GM21619 (cell line): Measurements from ENCODE around the gene SULT1A2.
"Not testable (repeated sequence)": the region's sequence is repeated elsewhere in the genome, so short reads cannot be mapped to it uniquely, and the experiment has no call there.

Experiments used
- ATAC-seq: cut with Tn5 transposase; IDR thresholded peaks from one replicate; pipeline ENCODE4 v1.9.1; 2021; ENCODE audit not compliant: unreplicated experiment

SULT1A2 gene

DNA sequence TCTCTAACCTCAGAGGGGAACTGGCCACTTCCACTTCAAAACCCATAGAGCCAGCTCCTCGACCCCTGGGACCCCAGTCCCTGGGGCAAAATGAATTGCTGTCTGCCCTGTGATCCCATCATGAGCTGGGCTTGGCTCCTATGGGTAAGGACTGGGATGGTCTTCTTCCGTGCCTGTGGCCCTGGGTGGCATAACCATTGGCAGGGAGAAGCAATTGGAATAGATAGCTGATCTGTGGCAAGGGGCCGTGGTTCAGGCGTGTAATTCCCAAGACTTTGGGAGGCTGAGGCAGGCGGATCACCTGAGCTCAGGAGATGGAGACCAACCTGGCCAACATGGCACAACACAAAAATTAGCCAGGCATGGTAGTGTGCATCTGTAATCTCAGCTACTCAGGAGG is 4.3 kb downstream of the SULT1A2 start:
- ATAC-seq = no peak

DNA sequence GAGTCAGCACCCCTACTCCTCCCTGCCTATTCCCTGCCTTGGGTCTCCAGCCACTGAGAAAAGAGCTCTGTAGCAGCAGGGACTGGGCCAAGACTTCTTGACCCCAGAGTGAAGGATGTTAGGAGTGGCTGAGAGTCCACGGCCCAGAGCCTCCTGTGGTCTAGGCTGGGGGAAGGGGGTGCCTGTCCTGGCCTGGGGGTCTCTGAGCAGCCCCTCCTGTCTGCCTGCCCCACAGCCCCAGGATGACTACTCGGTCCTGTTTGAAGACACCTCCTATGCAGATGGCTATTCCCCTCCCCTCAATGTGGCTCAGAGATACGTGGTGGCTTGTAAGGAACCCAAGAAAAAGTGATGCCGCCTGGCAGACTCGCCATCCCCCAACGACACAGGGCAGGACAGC is 5.5 kb downstream of the SULT1A2 start:
- ATAC-seq = no peak

DNA sequence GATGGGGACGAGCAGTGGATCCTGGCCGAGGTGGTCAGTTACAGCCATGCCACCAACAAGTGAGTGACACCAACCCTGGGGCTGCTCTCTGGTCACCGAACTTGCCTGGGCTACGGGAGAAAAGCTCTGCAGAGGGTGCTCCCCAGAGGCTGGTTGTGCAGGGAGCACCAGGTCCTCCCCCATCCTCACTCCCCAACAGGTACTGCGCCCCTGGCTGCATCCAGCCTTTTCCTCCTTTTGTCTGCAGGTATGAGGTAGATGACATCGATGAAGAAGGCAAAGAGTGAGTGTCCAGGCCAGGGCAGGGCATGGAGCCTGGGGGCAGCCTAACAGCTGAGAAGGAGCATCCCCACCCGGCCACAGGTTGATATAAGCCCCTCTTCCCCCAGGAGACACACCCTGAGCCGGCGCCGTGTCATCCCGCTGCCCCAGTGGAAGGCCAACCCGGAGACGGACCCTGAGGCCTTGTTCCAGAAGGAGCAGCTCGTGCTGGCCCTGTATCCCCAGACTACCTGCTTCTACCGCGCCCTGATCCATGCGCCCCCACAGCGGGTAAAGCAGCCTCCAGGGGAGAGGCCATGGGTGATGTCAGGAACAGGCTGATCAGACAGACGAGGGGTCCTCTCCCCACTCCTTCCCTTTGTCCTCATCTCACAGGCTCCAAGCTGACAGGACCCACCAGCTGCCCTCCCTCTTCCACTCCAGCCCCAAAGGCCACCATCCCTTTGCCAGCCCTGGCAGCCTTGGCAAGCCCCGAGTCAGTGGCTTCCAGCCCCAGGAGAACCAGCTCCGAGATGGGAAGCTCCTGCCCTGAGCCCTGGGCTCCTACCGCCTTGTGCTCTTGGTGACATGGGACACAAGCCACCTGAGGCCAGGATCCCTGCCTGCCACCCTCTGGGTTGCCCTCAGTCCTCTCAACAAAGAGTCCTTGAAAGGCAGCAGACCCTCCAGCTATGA is 6.2 kb downstream of the SULT1A2 start:
- ATAC-seq = no peak

DNA sequence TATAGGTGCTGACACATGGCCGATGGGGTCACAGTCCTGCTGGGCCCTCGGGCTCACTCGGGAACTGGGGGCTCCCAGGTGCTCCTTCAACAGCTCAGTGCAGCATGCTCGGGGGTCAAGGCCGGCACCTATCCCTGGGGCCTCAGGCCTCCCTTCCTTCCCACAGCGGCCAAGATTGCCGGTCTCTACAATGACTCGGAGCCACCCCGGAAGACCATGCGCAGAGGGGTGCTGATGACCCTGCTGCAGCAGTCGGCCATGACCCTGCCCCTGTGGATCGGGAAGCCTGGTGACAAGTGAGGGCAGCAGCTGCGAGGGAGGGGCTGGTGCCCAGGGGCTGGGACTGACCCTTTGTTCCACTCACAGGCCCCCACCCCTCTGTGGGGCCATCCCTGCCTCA is 6.9 kb downstream of the SULT1A2 start:
- ATAC-seq = no peak

DNA sequence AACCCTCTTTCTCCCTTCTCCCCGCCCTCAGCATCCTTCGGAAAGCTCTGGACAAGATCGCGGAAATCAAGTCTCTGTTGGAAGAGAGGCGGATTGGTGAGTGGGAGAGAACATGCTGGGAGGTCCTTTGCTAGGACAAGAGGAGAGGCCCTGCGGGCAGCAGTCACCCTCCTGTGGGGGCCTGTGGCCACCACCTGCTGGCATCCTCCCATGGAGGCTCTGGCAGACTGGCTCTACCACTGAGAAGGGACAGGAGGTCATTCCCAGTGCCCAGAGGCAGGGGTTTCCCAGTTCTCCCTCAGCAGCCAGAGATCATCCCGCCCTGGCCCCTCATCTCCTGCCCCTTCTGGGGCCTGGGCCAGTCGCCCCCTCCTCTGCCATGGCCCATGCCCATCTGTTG is 7.8 kb downstream of the SULT1A2 start:
- ATAC-seq = no peak

DNA sequence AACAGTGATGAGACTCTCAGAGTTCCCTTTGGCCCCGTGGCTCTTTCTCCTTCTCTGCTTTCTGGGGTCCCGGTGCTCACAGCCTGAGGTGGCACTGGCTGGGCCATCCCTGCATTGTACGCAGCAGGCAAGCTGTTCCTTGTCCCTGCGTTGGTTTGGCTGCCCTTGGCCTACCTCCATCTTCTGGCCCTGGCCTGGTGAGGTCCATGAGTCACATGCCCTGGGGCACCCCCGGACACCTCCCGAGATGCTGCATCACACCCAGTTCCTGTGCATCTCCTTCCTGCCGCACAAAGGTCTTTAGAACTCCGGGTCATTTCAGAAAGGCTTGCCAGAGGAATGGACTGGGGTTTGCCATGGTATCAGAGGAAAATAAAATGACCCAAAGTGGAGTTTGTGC is 9.5 kb downstream of the SULT1A2 start:
- no peak for ATAC-seq

DNA sequence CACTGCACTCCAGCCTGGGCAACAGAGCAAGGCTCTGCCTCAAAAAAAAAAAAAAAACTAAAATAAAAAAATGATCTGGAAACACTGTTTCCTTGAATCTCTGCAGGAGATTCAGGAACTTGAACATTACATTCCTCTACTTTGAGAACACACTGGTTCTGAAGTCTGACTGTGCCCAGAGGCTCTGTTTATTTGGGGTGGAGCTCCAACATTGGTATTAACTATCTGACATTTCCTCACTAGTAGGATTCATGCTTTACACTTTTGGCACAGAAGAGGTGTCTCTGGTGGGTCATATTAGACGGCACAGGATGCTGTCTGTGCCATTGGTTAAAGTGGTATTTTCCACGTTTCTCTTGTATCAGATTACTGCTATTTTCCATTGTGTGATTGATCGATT is 10.4 kb downstream of the SULT1A2 start:
- no peak for ATAC-seq

DNA sequence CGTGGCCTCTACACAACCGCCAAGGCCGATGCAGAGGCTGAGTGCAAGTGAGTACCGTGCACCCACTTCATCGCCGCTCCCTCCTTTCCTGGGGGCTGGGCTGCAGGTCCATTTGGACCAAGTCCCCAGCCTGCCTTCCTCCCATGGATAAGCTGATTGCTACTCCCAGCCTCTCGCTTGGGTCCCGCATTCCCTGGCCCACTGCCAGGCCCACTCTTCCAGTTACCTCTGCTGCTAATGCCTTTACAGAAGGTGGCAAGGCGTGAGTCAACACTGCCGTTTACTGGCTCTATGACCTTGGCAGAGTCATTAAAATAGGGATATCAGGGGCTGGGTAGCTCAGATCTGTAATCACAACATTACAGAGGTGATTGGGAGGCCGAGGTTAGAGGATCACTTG is 11.2 kb downstream of the SULT1A2 start:
- no peak for ATAC-seq

DNA sequence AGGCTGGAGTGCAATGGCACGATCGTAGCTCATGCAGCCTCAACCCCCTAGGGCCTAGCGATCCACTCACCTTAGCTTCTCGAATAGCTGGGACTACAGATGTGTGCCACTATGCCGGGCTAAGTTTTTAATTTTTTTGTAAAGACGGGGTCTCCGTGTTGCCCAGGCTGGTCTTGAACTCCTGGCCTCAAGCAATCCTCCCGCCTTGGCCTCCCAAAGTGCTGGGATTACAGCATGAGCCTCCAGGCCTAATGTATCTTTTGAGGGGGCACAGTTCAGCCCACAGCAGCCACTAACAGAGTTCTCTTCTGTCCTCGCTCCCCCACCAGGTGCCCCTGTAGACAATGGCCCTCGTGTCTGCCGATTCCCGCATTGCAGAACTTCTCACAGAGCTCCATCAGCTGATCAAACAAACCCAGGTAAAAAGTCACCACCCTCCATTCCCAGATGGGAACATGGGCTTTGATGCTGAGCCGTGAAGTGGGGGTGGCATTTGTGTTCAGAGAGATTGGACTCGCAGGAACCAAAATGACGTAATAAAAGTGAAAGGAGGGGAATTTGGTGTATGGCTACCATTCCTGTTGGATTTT is 16.0 kb downstream of the SULT1A2 start:
- no peak for ATAC-seq

DNA sequence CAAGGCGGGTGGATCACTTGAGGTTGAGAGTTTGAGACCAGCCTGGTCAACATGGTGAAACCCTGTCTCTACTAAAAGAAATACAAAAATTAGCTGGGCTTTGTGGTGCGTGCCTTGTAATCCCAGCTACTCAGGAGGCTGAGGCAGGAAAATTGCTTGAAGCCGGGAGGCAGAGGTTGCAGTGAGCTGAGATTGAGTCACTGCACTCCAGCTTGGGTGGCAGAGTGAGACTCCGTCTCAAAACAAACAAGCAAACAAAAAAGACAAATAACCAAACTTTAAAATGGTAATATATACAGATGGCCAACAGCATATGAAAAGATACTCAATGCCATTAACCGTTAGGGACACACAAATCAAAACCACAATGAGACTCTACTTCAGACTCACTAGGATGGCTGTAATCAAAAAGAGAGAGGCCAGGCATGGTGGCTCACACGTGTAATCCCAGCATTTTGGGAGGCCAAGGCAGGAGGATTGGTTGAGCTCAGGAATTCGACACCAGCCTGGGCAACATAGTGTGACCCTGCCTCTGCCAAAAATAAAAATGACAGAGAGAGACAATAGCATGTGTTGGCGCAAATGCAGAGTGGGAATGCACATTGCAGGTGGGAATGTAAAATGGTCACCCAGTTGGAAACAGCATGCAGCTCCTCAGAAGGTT is 21.3 kb downstream of the SULT1A2 start:
- no peak for ATAC-seq

DNA sequence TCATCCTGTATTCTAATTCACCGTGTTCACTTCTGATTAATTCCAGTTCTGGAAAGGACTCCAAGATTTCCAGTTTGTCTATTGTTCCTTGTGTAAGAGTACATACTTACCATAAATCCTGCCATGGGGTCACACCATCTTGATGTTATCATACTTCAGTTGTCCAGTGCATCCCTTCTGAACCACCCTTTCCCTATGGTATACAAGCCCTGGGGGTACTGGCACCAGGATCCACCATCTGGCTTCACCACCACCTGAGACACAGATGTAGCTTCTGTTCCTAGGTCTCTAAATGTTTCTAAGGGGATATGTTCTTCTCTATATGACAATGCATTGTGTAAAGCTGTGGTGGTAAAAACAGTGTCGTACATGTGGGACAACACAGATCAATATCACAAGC is 21.9 kb downstream of the SULT1A2 start:
- no peak for ATAC-seq

DNA sequence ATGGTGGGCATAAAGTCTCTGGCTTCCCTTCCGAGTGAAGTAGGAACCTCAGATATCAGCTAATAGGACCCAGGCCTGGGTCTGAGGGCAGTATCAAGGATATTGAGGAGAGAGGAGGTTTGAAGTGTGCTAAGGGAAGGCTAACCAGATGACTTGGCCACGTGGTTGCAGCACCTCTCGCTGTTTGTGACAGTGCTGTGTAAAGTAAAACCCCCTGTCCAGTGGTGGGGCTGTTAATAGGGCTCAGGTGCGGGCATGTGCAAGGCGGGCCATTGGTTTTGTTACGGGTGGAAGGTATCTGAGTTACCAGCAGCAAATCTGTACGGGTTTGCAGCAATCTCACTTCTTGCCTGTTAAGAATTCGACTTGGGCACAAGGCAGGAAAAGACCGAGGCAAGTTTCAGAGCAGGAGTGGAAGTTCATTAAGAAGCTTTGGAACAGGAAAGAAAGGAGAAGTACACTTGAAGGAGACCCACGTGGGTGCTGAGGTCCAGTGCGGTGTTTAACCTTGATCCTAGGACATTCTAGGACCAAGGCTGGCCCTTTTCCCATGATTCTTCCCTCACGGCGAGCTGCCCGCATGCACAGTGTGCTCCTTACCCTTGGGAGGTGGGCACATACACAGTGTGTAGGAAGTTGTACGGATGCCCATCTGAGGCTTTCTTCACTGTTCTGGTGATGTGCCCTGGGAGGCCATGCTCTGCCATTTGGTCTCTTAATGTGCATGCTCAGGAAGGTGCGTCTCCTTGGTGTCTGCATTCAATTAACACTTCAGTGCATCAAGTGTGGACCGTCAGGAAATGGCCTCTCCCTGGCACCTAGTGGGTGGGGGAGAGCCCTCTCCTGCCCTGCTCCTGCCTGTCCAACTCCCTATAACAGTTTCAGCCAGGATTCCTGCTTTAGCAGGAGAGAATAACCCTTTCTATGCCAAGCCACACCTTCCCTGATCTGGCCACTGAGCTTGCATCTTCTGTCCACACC is 22.8 kb downstream of the SULT1A2 start:
- no peak for ATAC-seq

DNA sequence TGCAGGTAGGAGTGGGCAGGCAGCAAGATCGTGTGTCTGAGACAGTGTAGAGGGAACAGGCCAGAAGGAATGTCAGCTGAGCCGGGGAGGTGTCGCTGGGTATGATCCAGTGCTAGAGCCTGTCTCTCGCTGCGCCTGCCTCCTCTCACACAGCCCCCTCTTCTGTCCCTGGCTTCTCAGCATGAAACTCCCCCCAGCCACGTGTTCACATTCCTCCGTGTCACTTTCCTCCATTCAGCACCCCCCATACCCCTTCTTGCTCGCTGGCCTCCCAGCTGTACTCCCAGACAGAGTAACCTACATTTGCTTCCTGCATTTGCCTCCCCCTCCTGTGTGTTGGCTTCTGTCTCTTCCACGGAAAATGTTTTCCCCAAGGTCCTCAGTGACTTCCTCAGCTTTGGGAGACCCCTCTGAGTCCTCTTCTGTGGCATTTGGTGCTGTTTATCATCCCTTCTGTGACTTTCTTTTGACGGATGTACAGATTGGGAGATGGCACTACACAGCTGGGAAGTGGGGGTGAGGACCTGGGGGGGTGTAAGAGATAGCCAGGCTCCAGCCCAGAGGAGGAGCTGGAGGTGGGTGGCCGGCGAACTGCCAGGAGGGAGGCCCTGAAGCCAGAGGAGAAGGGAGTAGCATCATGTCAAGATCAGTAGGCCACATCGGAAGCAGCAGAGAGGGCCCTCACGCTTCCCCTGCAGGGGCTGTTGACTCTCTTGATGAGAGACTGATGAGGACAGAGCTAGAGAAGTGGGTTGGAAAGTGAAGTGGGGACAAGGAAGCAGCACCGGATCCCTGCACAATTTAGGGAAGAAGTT is 23.9 kb downstream of the SULT1A2 start:
- ATAC-seq = no peak

DNA sequence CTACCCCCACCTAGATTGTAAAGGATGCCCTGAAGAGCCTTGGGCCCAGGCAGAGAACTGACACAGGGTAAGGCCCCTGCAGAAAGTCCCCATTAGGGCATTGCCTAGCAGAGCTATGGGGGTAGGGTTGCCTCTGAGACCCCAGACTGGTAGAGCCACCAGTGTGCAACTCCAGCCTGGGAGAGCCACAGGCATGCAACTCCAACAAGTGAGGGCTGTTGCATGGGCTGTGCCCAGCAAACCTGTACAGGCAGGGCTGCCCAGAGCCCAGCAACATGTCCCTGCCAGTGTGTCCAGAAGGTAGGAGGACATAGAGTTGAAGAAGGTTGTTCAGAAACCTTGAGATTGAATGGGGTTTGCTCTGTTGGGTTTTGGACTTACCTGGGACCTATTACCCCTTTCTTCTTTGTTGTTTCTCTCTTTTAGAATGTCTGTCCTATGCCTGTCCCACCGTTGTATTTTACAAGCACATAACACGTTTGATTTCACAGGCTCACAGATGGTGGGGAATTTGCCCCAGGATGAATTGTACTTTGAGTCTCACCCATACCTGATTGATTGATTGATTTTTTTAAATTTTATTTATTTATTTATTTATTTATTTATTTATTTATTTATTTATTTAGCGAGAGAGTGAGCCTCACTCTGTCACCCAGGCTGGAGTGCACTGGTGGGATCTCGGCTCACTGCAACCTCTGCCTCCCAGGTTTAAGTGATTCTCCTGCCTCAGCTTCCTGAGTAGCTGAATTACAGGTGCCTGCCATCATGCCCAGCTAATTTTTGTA is 26.7 kb downstream of the SULT1A2 start:
- no peak for ATAC-seq

DNA sequence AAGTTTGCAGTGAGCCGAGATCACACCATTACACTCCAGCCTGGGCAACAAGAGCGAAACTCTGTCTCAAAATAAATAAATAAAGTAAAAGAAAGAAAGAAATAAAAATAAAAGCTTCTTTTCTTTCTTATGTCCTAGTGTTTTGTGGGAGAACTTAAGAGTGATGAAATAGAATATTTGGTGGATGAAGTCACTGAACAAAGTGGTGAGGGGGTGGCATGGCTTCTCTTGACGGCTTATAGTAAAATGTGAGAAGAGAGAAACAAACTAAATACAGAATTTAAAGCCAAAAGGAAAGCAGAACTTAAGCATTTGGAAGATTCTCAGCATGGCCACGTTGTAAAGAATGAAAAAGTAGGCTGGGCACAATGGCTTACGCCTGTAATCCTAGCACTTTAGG is 27.8 kb downstream of the SULT1A2 start:
- ATAC-seq = no peak

DNA sequence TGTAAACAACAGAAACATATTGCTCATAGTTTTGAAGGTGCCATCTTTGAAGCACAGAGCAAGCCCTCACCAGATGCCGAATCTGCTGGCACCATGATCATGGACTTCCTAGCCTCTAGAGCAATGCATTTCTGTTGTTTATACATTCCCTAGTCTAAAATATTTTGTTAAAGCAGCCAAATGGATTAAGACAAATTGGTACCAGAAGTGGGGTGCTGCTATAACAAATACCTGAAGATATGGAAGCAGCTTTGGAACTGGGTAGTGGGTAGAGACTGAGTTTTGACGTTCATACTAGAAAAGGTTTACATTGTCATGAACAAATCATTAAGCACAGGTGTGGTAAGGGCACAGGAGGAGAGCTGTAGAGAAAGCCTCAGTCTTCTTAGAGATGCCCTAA is 29.6 kb downstream of the SULT1A2 start:
- ATAC-seq = no peak

DNA sequence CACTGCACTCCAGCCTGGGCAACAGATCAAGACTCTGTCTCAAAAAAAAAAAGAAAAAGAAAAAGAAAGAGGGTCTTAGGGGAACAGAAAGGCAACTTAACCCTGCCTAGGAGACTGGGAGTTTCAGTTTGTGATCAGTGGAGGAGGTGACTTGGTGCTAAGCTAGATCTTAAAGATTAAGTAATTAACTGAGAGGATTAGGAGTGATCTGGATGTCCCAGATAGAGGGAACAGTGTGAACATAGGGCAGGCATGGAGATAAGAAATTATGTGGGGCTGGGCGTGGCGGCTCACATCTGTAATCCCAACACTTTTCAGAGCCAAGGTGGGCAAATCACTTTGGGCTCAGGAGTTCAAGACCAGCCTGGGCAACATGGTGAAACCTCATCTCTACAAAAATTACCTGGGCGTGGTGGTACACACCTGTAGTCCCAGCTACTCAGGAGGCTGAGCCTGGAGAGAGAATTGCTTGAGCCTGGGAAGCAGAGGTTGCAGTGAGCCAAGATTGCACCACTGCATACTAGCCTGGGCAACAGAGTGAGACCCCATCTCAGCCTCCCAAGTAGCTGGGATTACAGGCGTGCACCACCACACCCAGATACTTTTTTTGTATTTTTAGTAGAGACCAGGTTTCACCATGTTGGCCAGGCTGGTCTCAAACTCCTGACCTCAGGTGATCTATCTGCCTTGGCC is 30.5 kb downstream of the SULT1A2 start:
- not testable (repeated sequence) for ATAC-seq

DNA sequence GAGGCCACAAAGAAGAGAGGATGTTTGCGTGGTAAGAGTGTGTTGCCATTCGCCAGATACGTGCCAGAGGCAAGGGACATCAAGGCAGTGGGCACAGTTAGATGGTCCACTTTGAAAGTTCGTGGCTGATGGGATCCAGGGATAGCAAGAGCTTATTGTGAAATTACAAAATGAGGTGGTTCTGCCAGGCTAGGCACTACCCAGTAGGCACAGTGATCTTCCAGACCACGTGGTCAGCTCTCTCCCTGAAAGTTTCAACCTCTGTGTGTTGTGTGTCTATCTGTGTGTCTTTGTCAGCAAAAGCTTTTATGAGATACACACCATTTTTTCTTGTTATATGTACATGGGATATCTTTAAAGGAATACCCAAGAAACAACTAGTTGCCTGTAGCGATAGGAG is 33.6 kb downstream of the SULT1A2 start:
- no peak for ATAC-seq

DNA sequence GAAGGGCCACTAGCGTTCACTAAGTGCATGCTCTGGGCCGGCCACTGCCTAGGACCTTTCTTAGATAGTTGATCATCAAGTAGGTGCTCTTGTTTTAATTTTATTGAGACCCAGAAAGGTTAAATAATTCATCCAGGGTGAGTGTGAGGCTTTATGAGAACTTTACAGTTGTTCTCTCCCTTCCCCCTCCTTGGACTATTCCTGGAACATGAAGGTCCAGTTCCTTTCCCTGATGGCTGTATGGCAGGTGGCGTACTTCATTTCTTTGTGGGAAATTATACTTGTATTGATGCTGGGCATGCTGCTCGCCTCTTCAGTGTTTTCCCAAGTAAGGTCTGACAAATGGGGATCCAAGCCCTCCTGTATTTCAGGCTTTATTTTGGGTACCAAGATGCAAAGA is 34.7 kb downstream of the SULT1A2 start:
- no peak for ATAC-seq
